Mucosa of descending colon (tissue), 3 donors: ENCODE measurements around the gene CENPP. TPM values are rescaled to one million over a fixed set of nuclear protein-coding genes. Genes with fewer than 3 reads are reported as not detected.
A peak's percentile ranks its signal among the peaks of the same experiment; 100 is the strongest.

ENCODE experiments used
- ATAC-seq: fragments of 200-7000 bp; cut with Tn5 transposase; one replicate; pipeline ENCODE4 v1.9.1; 2020; ENCODE audit warnings: mild to moderate bottlenecking, moderate library complexity
- DNase-seq, 3 donors: peaks; one replicate each; pipeline ENCODE4 v3.0.0-alpha.2; 2020
- H3K36me3 ChIP-seq: fragments of 200-600 bp; one replicate; pipeline ENCODE4 v1.8.0; 2021; ENCODE audit warnings: low read depth, mild to moderate bottlenecking
- H3K4me1 ChIP-seq: fragments of 200-600 bp; one replicate; pipeline ENCODE4 v1.8.0; 2021; ENCODE audit warnings: low read depth, mild to moderate bottlenecking
- H3K4me3 ChIP-seq: fragments of 200-600 bp; one replicate; pipeline ENCODE4 v1.8.0; 2021; ENCODE audit warnings: mild to moderate bottlenecking
- H3K9me3 ChIP-seq: fragments of 200-600 bp; one replicate; pipeline ENCODE4 v1.8.0; 2021; ENCODE audit warnings: mild to moderate bottlenecking
- CTCF ChIP-seq: fragments of 200-600 bp; IDR thresholded peaks from one replicate; pipeline ENCODE4 v1.8.0; 2022; ENCODE audit warnings: antibody characterized with exemption, mild to moderate bottlenecking
- intact Hi-C, 2 donors: fragments of 100-400 bp; cut with DNase I in 1 of 2; cut with micrococcal nuclease in 1 of 2; formaldehyde crosslinking; loops; one replicate each; pipeline versions ENCODE4 v1.11.0 to v1.11.1; 2022; cut with DNase I, micrococcal nuclease
- total RNA-seq, 3 donors: library from RNA; stranded (reverse); fragmentation: NEBNext Ultra II Directional in 2 of 3; extraction: Animal tissue kit (Norgen Biotek cat#: 25700) in 2 of 3; gene quantifications; one replicate each; pipeline versions ENCODE4 v1.2.1 to v1.2.4, GENCODE V29; 2021 to 2023
- donor health status: DM: no; HTN: no; CAD: no; lungs with moderate emphysema.
- donor health status: DM: no; HTN: no; CAD: no.
- donor health status: DM: no; HTN: yes; CAD: no.

The CENPP gene
- total RNA-seq, 3 donors from 2014 or later, result 2.0 to 4.9 (median 3.3) TPM

- H3K9me3 ChIP-seq, result no peaks in the 10 kb centered on the region
- peaks cover under 1% of the 10 kb centered on the region for H3K36me3 ChIP-seq
- H3K4me3 ChIP-seq, result no peak overlapping the region
- no peaks in the 10 kb centered on the region for H3K4me1 ChIP-seq
- ATAC-seq, result no peak
- intact Hi-C loops, result loop anchor here in 1 of 2 donors (10.0 kb wide), 1 partner anchor 288 kb away; no protein-coding TSS in a partner anchor
- no peak for TF ChIP-seq CTCF
- DNase-seq, result no peak
Measured at GRCh38 chr9:92632641-92633040, 306.9 kb downstream of the CENPP start.

DNA sequence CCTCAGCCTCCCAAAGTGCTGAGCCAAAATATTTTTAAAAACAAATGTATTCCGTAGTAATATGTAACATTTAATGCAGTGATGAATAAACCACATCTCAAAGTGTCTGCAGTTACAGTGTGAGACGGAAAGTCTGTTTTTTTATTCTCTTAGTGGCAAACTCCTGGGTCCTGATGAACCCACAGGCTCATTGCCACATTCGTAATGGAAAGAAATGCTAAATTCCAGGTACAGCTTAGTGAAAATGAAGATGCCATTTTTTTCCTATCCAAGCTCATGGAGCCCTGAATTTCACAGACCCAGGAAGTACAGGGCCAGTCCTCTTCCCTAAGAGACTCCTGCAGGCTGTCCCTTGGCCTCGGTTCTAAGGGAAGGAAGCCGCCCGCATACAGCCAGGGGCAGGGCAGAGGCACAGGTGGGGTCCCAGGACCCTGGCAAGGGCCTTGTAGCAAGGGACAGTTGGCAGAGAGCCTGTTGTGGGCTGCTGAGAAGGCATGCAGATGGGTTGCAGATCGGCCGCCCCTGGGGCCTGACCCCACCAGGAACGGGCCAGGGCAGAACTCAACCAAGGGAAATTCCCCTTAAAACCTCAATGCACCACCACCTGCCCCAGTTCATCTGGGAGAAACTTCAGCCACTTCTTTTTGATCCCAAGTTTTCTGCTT, 308.0 kb downstream of the CENPP start:
- no peak for DNase-seq
- Histone ChIP-seq H3K9me3 (no peaks in the 10 kb centered on the region), H3K4me3 (no peak overlapping the region), H3K36me3 (peaks cover 4% of the 10 kb centered on the region), H3K4me1 (no peaks in the 10 kb centered on the region)
- TF ChIP-seq CTCF, result no peak
- intact Hi-C loops, result loop anchor here in 1 of 2 donors (10.0 kb wide), 1 partner anchor 289 kb away; no protein-coding TSS in a partner anchor
- ATAC-seq, result no peak

DNA sequence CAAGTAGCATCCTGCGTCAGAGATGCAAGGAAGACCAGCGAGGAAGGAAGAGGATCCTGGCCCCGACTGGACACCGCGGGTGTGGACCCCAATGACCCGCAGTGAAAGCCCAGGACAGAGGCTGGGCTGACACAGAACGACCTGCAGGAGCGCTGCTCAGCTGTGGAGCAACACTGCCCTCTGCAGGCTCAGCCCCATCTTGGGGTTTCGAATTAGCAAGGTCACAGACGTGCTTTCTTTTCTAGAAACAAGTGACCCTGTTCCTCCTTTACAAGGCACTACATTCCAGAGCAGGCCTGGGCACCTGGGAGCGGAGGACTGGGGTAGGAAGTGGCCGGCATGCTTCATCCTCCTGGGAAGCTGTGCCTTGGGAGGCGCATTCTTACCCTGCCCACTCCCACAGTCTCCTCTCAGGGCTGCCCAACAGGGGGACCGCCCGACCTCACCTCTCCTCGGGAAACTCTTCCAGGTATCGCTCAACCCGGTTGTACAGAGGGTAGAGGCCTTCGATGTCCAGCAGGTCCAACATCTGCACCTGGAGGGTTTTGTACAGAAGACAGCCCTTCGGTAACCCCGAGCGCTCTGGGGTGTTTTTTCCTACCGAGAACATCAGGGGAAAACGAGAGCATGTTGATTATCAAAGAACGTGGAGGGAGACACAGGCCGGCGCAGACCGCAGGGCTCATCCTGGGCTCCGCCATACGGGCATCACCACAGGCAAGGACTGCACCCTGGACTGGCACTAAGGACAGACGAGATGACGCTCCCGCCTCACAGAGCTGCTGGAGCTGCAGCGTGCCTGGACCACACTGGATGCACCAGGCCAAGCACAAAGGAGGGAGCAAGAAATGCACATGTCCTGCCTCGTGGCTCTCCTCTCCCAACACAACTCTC, 309.2 kb downstream of the CENPP start:
- H3K9me3 ChIP-seq, result no peaks in the 10 kb centered on the region
- H3K36me3 ChIP-seq, result peaks cover 4% of the 10 kb centered on the region
- no peaks in the 10 kb centered on the region for H3K4me1 ChIP-seq
- H3K4me3 ChIP-seq, result no peak overlapping the region
- intact Hi-C loops, result loop anchor here in 1 of 2 donors (10.0 kb wide), 1 partner anchor 290 kb away; no protein-coding TSS in a partner anchor
- peak; percentile 76 for TF ChIP-seq CTCF
- ATAC-seq, result peak; percentile 91
- DNase-seq, result peak; percentile 72 to 87 (median 83)

DNA sequence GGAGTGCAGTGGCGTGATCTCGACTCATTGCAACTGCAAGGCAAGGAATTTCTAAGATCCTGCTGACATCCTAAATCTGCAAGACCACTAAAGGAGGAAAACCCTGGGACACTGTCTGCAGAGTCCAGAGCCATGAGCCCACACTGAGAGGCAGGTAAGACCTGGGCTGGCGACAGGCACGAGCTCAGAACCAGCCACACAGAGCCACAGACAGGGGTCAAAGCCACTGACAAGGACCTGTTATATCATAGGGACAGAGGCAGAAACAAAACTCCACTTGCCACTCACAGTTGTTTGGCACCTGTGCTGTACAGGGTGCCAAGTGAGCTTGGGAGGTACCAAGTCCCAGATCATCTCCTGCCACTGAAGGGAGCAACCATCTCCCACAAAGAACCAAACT, 310.0 kb downstream of the CENPP start:
- H3K4me1 ChIP-seq, result no peaks in the 10 kb centered on the region
- TF ChIP-seq CTCF, result no peak
- no peaks in the 10 kb centered on the region for H3K9me3 ChIP-seq
- H3K4me3 ChIP-seq, result no peak overlapping the region
- ATAC-seq (no peak), DNase-seq (no peak)
- intact Hi-C loops, result loop anchor here in 1 of 2 donors (10.0 kb wide), 1 partner anchor 291 kb away; no protein-coding TSS in a partner anchor
- peaks cover 9% of the 10 kb centered on the region for H3K36me3 ChIP-seq

- DNase-seq, result no peak
- H3K9me3 ChIP-seq, result no peaks in the 10 kb centered on the region
- intact Hi-C loops, result loop anchor here in 1 of 2 donors (10.0 kb wide), 1 partner anchor 292 kb away; no protein-coding TSS in a partner anchor
- no peak overlapping the region for H3K4me3 ChIP-seq
- no peaks in the 10 kb centered on the region for H3K4me1 ChIP-seq
- H3K36me3 ChIP-seq, result peaks cover 12% of the 10 kb centered on the region
- no peak for TF ChIP-seq CTCF
- ATAC-seq, result no peak
Measured at GRCh38 chr9:92636627-92637026, 310.9 kb downstream of the CENPP start.
